NCI-H128 (cell line): ENCODE results near the gene ARHGEF33.

Experiments
- DNase-seq: peaks from one replicate; lab custom pipeline; 2025; ENCODE audit not compliant: unreplicated experiment; lab: John Stamatoyannopoulos, UW

The ARHGEF33 gene

GRCh38 chr2:39007875-39008504, 118.3 kb downstream of the ARHGEF33 start:
- DNase-seq = no peak

DNA sequence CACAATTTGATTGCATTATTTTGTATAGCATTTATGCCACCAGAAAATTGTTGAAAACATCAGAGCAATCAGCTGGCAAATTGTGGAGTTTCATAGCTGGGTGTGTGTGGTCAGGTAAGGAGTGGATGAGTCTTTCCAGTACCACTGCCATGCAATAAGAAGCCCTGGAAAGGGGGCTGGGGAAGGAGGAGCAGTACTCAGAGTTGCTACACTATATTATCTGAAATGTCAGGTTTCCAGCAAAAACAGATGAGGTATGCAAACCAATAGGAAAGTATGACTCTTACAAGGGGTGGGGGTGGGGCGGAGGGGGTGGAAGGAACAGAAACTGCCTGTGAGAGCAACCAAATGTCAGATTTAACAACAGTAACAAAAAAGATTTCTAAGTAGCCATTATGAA, 119.0 kb downstream of the ARHGEF33 start:
- no peak for DNase-seq

GRCh38 chr2:39013871-39014270, 124.2 kb downstream of the ARHGEF33 start:
- DNase-seq = no peak

DNA sequence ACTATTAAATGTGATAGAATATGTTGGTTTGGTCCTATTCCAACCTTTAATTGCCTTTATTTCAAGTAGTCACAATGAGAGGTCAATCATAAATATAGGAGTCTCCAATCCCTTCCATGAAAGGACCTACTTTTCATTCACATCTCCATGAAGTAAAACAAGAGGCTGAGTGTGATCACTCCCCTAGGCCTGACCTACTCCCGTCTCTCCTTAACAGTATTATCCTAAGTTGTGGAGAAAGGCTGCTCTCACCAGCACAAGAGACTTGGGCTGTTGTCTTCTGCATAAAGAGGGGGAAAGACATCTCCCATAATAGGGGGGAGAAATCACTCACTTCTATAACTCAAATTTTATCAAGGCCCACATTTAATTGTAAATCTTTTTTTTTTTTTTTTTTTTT, 125.7 kb downstream of the ARHGEF33 start:
- DNase-seq = no peak

DNA sequence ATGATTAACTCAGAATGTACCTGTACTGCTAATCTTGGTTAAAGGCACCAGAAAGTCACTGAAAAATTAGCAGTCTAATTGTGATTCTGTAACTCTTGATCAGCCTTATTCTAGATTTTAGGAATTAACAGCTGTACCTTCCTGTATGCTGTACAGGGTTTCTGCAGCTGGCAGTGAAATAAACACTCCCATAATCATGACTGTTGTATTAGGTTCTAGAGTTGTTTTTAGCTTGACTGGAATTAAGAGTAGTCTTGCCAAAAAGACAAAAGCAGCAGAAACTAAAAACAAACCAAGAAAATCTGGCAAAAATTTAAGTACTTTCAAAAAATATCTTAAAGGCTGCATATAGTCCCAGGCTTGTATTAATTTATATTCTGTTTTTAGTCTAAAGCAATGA, 127.7 kb downstream of the ARHGEF33 start:
- no peak for DNase-seq

DNA sequence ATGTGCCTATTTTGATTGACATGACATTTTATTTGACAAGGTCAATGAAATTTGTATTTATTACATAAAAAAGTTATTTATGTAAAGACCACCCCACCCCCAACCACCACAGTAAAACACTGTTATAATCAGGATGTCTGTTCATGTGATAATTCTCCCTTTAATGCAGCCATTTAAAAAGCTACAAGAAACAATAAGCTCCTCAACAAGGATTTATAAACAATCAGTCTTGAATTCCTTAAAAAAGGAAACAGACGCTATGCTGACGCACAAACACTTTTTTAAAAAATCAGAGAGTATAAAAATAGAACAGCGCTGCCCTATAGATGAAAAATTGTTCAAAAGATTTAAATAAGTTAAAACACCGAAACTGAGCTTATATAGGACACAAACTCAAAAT, 129.0 kb downstream of the ARHGEF33 start:
- DNase-seq = no peak

- DNase-seq = no peak
Measured at GRCh38 chr2:39020383-39020782, 130.7 kb downstream of the ARHGEF33 start.

GRCh38 chr2:39022642-39023235, 133.1 kb downstream of the ARHGEF33 start:
- DNase-seq = no peak

- no peak for DNase-seq
Measured at GRCh38 chr2:39023649-39024048, 134.0 kb downstream of the ARHGEF33 start.

DNA sequence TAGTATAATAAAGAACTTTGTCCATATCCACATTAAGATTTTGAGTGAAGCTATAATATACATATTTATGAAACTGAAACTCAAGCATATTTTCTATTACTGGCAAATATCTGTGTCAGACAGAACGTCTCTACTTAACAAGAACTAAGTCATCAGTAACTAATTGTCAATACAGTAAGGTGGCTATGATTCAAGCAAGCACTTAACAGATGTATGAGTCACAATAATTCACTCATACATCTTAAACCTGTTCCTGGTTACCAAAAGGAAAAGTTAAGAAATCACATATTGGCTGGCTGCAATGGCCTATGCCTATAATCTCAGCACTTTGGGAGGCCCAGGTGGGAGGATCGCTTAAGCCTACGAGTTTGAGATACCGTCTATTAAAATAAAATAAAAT, 135.2 kb downstream of the ARHGEF33 start:
- no peak for DNase-seq
